AG09309 (cell line): Measurements from ENCODE around the gene RALY.

Experiments used
- DNase-seq: peaks from one replicate; pipeline ENCODE4 v3.0.0-alpha.2; 2010; ENCODE audit warnings: low read depth
- H3K4me3 ChIP-seq: 2 replicates; pipeline ENCODE4 v1.5.1; 2011; ENCODE audit warnings: mild to moderate bottlenecking, low read depth, low read length, moderate library complexity; ENCODE audit not compliant: control insufficient read depth
- TF ChIP-seq, protein P1 (sequence below): IDR thresholded peaks from 2 replicates; pipeline ENCODE4 v1.5.1; 2011; ENCODE audit warnings: mild to moderate bottlenecking, low read depth, low read length, inconsistent platforms; ENCODE audit not compliant: insufficient read depth, control insufficient read depth; ENCODE audit errors: missing control alignments

The RALY gene

DNA sequence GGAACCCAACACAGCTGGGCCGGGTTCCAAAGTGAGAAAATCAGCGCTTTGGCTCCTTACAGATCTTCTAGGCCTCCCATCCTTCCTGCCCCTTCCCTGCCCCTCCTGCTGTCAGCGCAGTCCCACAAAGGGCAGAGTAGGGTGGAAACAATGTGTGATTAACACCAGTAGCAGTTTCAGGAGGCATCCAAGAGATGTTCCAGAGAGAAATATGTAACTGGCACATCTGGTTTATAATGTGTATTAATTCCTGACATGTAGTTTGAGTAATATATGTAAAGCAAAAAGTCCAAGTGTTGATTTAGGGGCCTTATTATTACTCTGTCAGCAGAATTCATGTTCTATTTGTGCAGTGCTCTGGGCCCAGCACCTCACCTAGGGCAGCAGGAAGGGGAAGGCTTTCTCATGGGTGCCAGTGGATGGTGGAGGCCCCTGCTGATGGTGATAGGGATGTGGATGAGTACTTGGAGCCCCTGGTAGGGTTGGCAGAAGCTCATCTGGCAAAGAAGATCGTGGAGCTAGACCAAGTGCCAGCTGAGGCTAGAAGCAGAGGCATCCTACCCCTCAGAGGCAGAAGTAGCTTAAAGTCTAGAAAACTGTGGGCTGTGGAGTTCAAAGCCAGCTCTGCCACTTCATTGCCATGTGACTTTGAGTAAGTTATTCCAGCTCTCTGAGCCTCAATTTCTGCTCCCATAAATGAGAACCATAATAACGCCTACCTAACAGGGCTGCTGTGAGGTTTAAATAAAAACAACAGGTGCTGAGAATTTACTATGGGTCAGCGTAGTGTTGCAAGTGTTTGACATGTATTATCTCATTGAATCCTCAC, 22.4 kb upstream of the RALY start:
- no peak for DNase-seq
- TF ChIP-seq, protein P1, sequence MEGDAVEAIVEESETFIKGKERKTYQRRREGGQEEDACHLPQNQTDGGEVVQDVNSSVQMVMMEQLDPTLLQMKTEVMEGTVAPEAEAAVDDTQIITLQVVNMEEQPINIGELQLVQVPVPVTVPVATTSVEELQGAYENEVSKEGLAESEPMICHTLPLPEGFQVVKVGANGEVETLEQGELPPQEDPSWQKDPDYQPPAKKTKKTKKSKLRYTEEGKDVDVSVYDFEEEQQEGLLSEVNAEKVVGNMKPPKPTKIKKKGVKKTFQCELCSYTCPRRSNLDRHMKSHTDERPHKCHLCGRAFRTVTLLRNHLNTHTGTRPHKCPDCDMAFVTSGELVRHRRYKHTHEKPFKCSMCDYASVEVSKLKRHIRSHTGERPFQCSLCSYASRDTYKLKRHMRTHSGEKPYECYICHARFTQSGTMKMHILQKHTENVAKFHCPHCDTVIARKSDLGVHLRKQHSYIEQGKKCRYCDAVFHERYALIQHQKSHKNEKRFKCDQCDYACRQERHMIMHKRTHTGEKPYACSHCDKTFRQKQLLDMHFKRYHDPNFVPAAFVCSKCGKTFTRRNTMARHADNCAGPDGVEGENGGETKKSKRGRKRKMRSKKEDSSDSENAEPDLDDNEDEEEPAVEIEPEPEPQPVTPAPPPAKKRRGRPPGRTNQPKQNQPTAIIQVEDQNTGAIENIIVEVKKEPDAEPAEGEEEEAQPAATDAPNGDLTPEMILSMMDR, result no peak
- no peak overlapping the region for H3K4me3 ChIP-seq

GRCh38 chr20:33976959-33977358, 16.8 kb upstream of the RALY start:
- no peak for DNase-seq
- TF ChIP-seq, protein P1, result no peak
- no peak overlapping the region for H3K4me3 ChIP-seq

- TF ChIP-seq, protein P1, result no peak
- no peak for DNase-seq
- no peak overlapping the region for H3K4me3 ChIP-seq
Measured at GRCh38 chr20:33977535-33977934, 16.2 kb upstream of the RALY start.

DNA sequence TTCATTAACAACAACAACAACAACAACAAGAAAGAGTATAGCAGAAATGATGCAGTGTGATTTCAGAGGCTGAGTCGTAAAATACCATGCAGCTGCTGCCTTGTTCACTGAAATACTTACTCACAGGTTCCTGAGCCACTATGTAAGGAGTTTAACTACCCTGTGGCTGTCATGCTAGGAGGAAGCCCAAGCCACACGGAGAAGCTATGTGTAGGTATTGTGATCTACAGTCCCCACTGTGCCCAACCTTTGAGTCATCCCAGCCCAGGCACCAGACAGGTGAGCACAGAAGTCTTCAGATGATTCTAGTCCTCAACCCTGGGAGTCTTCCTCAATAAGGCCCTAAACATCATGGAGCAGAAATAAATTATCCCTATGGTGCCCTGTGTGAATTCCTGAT, 14.6 kb upstream of the RALY start:
- no peak overlapping the region for H3K4me3 ChIP-seq
- no peak for DNase-seq
- TF ChIP-seq, protein P1, result no peak

GRCh38 chr20:33981347-33981746, 12.4 kb upstream of the RALY start:
- no peak for DNase-seq
- no peak overlapping the region for H3K4me3 ChIP-seq
- TF ChIP-seq, protein P1, result no peak

- no peak overlapping the region for H3K4me3 ChIP-seq
- TF ChIP-seq, protein P1, result no peak
- no peak for DNase-seq
Measured at GRCh38 chr20:33981964-33982363, 11.7 kb upstream of the RALY start.
